Right lung (tissue), 5 donors: ENCODE results near the gene CASKIN1. TPM values are rescaled to one million over a fixed set of nuclear protein-coding genes. Genes with fewer than 3 reads are reported as not detected.
A peak's percentile ranks its signal among the peaks of the same experiment; 100 is the strongest.
"Not testable (repeated sequence)": the region's sequence is repeated elsewhere in the genome, so short reads cannot be mapped to it uniquely, and the experiment has no call there.

Source experiments
- DNase-seq, 2 donors: peaks; one replicate each; pipeline ENCODE4 v3.0.0-alpha.2; 2013
- polyA plus RNA-seq, 5 donors: library from polyadenylated mRNA; unstranded; fragments of 120-200 nt; gene quantifications; one replicate each; pipeline versions ENCODE4 v1.2.1 to v1.2.3, GENCODE V29; 2013; ENCODE audit warnings: inconsistent platforms in 1 of 5, low replicate concordance in 1 of 5; ENCODE audit not compliant: insufficient read length in 5 of 5, insufficient read depth in 1 of 5

Gene CASKIN1
- polyA plus RNA-seq, 5 donors: 0.16 to 0.85 (median 0.50) TPM

DNA sequence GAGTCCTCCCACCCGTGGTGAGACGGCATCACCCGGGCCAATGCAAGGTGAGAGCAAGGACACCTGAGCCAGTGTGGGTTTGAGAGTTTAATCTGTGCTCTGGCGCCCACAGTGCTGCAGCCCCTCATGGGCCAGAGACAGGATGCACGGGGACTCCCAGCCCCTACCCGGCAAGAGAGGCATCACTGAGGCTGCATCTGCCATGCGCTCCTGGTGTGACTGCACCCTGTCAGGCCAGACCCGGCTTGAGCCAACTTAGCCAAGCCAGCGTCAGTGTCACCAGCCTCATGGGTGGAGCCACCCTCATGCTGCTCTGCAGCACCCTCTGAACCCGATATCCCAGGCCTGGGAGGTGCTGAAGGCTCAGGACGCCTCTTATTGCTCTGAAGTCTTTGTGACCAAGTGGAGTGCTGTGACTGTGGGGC, 15.5 kb upstream of the CASKIN1 start:
- DNase-seq: no peak

DNA sequence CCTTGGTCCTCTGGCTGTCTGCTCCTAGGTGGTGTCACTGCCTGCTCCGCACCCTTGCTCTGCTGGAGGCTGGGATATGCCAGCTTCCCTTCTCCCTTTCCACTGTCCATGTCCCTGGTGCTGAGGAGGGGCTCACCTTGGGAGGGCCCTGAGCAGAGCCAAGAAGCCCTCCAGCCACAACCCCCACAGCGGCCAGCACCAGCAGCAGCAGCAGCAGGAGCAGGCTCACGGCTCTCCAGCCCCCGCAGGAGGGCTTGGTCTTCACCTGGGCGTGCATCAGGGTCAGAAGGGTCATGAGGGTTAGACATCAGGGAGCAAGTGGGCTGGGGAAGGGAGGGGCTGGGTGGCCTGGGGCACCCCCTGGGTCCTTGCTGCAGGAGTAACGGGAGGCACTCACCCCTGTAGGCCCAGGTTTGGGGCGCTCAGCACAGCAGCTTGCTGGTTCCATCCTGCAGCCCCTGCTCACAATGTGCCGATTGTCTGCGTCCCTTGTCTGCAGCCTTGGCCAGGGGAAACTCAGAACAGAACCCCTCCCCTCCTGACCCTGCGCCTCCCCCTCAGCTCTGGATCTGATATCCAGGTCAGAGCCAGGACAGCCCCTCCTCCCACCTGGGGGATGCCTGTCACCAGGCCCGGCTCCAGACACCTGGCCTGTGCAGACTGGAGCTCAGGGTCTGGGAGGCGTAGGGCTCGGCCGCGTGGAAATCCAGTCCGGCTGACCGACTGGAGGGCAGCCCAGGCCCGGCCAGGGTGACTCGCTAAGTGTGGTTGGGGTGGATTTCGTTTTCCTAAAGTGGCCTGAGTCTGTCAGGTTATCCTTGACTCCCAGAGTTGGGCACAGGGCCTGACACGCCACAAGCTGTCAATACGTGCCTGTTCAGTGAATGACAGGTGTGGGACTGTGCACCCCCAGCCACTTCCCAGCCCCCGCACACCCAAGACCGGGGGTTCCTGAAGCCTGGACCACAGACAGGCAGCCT, 14.3 kb upstream of the CASKIN1 start, which contains the start of gene BRICD5:
BRICD5 (minus strand) TSS at position 478 of the 980 bp plus-strand sequence; CDS start at position 448, 30 bp downstream.
- no peak for DNase-seq

DNA sequence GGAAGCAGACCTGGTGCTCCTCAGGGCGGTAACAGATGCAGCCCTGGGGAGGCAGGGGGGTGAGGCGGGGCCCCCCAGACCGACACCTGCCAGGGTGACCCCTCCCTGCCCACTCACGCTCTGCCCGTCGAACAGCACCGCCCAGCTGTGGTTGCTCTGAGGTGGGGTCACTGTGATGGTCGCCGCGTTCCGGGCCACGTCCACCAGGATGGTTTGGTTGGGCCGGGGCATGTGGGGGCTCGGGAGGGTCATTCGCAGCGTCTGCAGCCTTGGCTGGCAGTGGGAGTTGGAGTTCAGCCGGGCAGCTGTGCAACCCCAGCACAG, 13.6 kb upstream of the CASKIN1 start:
- DNase-seq: no peak

DNA sequence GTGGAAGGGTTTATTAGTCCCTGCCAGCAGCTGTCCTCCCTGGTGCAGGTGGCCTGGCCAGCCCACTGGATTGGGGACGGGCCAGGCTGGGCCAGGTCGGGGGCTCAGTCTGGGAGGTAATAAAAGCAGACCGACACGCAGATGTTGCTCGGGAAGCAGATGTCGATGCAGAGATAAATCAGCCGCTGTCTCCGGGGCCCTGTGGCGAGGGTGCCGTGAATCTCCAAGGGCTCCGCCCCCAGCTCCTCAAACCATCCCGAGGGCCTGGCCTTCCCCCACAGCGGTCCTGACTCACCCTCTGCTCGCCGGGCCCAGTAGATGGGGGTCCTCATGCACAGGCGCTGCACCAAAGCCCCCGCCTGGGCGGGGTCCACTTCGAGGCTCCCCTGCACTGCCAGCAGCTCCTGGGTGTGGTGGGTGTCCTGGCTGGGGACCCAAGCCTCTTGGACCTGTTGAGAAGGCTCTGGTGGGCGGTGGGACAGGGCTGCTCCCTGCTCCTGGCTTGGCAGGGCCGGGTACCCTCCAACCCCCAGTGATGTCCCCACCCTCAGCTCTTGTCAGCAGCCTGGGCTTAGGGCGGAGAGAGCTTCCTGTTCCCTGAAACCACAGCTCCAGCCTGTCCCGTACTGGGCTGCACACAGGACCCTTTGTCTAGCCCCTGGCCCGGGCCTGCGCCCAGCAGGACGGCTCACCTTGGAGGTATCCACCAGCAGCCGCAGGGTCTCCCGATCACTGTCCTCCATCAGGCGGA, 13.0 kb upstream of the CASKIN1 start:
- DNase-seq: no peak

DNA sequence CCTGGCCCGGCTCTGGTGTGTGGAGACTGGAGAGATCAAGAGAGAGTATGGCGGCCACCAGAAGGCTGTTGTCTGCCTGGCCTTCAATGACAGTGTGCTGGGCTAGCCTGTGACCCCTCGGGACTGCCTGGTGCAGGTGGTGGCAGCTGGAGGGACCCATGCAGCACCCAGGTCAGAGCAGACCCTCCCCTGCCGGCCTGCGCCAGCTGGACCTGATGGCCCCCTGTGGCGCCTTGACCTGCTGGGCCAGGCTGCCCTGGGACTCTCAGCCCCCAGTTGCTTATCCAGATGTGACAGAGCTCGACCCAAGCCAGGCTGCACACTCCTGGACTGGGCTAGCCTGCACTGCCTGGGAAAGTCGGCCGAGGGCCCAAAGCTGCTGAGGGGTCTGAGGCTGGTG, 12.4 kb upstream of the CASKIN1 start:
- no peak for DNase-seq

DNA sequence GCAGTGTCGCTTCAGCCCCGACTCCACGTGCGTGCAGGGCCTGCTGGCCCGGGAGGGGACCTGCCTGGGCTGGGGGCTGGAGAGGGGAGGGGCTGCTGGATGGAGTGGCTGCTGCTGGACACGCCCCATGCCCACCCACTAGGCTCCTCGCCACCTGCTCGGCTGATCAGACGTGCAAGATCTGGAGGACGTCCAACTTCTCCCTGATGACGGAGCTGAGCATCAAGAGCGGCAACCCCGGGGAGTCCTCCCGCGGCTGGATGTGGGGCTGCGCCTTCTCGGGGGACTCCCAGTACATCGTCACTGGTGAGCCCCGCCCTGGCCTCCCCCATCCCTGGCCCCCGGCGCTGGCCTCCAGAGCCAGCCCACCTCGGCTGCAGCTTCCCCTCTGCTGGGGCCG, 11.9 kb upstream of the CASKIN1 start:
- no peak for DNase-seq

DNA sequence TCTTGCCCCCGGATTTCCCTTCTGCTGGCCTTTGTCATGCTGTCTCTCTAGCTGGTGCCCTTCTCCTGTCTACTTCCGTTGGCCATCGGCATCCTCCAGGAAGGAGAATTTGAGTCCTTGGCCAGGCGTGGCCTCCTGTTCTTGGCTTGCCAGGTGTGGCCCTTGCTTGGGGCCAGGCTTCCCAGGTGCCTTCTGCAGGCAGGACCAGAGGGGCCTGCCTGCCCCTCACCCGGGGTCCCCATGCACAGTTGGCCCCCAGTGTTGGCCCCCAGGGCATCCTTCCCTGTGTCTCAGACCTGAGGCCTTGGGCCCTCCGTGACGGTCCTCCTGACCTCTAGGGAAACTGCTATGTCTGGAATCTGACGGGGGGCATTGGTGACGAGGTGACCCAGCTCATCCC, 11.5 kb upstream of the CASKIN1 start:
- DNase-seq: no peak

DNA sequence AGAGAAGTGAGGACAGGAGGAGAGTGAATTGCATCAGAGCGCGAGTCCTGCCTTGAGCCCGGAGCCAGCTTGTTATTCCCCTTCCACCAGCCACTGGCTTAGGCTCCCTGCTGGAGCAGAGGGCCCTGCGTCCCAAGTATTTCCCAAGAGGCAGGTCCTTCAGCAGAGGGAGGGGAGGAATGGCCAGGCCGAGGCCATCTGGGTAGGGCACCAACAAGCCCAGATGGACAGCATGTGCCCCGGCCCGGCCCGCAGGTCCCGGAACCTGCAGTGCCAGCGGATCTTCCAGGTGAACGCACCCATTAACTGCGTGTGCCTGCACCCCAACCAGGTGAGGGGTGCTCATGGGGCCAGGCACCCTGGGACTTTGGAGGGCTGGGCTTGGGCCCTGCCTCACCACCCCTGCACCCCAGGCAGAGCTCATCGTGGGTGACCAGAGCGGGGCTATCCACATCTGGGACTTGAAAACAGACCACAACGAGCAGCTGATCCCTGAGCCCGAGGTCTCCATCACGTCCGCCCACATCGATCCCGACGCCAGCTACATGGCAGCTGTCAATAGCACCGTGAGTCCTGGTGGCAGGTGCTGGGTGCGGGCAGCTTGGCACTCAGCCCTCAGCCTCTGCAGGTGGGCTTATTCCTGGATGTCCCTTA, 10.5 kb upstream of the CASKIN1 start:
- DNase-seq: no peak

DNA sequence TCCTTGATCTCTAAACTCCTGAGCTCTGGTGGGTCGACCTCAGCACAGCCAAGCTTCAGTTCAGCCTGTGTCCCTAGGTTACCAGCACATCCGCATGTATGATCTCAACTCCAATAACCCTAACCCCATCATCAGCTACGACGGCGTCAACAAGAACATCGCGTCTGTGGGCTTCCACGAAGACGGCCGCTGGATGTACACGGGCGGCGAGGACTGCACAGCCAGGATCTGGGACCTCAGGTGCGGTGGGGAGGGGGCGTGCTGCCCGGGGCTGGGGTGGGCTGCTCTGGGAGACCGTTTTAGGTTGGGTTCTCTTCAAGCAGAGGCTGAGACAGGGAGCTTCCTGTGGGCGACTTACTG, 10.0 kb upstream of the CASKIN1 start:
- no peak for DNase-seq

DNA sequence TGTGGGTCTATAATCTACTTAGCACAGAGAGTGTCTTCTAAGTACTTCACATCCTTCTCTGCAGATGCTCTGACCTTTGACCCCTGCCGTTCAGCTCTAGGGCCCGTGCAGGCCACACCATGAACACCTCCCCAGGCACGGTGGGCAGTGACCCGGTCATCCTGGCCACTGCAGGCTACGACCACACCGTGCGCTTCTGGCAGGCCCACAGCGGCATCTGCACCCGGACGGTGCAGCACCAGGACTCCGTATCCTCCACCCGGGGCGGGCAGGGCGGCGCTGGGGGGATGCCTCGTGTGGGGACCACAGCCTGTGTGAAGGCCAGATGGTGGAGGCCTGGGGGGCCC, 9.5 kb upstream of the CASKIN1 start:
- DNase-seq: no peak

DNA sequence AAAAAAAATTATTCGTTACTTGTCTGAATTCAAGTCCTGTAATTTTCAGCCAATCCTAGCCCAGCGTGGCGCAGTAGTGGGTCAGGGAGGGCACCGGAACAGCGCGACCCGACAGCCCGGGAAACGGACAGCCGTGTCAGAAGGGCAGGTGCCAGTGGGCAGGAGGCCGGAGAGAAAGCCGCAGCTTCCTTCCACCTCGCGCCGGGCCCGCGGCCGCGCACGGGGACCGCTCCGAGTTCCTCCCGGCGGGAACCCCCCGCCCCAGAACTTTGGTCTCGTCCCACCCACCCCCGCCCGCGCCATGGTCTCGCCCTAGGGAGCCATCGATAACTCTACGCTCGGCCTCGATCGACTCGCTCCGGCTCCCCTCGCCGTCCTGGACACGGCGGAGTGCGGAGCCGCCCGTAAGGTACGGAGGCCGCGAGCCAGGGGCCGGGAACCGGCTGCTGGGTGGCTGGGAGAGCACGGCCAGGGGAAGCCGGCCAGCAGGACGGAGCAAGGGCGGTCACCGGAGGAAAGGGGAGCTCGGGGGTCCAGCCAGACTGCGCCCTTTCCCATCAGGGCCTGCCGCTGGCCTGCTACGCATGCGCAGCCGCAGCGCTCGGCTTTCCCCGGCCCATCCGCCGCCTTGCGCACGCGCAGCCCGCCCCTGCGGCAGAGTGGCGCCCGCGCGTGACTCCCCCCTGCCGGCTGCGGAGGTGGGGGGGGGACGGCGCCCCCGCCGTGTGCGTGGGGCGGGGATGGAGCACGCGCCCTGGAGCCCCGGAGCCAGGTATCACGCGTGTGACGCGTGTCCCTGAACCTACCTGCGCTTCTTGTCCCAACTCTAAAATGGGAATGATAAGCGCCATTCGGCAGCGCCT, 8.9 kb upstream of the CASKIN1 start, which contains the start of gene MLST8:
MLST8 (plus strand) TSS at position 351 of the 863 bp plus-strand sequence. CDS start 632 bp downstream, outside the sequence.
- DNase-seq: peak; percentile 93 to 96

DNA sequence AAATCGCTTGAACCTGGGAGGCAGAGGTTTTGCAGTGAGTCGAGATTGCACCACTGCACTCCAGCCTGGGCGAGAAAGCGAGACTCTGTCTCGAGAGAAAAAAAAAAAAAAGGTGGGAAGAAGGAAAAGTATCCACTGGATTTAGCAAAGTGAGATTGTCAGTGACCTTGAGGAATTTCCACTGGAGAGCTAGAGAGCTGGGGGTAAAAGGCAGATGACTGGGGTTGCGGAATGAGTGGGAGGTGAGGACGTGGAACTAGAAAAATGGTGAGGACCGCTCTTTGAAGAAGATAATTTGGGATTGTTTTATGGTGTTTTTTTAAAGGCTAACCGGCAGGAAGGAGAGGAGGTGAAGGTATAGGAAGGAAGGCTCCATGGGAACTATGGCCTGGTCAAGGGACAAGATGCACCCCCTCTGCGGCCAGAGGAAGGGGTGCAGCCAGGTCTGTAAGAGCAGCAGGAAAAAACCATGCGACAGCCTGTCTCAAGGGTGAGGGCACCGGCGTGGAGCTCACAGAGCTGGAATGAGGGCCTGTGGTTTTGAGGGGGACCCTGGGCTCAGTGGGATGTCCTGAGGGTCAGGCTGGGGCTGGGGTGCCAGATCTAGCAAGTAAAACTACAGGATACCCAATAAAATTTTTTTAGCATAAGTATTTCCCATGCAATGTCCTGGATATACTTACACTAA, 8.2 kb upstream of the CASKIN1 start:
- no peak for DNase-seq

DNA sequence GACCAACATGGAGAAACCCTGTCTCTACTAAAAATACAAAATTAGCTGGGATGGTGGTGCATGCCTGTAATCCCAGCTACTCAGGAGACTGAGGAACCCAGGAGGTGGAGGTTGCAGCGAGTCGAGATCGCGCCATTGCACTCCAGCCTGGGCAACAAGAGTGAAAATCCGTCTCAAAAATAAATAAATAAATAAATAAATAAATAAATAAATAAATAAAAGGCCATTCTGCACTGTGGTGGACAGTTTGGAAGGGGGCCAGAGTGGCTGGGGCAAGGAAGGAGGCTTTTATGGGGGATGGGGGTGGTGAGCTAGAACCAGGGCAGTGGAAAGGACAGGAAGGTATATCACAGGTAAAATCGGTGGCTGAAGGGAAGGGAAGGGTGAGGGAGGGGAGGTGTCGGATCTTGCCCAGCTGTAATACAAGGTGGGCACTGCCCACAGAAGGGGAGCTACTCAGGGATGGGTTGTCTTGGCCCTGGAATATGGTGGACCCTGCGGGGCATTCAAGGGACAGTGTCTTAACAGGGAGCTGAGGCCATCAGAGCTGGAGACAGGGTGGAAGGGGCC, 6.8 kb upstream of the CASKIN1 start:
- not testable (repeated sequence) for DNase-seq

DNA sequence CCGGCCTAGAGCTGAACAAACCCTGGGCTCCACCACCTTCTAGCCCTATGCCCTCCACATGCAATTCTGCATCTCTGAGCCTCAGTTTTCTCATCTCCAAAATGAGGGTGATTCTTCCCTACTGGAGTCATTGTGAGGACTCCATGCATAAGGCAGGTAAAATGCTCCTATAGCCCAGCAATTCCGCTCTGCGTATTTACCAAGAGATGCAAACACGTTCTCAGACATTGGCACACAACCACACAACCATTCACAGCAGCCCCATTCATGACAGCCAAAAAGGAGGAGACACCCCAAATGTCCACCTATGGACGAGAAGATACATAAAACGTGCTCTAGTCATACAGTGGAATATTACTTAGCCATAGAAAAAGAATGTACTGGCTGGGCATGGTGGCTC, 3.9 kb upstream of the CASKIN1 start:
- no peak for DNase-seq

DNA sequence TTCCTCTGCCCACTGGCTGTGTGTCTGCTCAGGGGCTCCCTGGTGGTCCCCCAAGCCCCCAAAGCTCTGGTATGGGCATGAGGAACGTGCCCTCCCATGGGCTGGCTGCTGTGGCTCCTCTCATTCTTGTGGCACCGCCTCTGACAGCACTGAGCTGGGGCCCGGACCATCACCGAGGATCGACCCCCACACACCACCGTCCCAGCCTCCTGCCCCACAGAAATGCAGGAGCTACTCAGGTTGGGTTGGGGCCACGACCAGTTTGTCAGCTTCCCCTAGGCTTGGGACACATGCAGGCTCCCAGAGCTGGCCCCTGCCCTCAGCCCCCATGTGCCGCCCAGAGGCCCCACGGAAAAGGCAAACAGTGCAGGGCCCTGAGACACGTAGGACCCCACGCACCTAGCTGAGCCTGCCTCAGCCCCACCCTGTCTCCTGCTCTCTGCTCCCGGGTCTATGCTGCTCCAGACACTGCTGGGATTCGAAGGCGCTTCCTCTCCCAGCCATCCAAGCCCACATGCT, 3.3 kb upstream of the CASKIN1 start:
- no peak for DNase-seq

DNA sequence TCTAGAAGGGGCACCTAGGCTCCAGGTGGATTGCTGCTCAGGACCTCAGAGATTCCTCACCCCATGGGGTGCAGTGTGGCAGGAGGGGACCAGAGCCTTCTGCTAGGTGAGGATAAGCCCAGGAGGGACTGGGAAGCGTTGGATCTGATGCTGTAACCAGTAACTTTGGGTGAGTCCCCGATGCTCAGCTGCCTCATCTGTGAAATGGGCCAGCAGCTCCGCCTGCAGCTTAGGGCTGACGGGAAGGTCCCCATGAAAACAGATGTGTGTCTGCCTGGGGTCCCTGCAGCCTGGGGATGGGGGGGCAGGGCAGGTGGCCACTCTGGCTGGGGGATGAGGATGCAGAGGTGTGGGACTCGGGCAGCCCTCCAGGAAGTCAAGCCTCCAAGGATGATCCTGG, 2.7 kb upstream of the CASKIN1 start:
- DNase-seq: no peak

DNA sequence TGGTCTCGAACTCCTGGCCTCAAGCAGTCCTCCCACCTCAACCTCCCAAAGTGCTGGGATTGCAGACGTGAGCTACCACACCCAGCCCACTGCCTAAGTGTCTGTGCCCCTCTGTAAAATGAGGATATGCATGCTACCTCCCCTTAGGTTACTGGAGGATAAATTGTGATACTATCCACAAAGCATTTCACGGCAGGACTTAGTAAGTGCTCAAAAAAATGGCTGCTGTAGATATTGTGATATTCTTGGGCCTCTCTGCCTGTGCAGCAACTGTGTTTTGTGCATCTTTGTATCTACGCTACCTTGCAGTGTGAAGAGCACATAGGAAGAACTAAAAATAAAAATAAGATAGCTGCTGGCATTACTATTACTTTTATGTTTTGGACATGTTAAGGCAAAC, 1.9 kb upstream of the CASKIN1 start:
- no peak for DNase-seq

DNA sequence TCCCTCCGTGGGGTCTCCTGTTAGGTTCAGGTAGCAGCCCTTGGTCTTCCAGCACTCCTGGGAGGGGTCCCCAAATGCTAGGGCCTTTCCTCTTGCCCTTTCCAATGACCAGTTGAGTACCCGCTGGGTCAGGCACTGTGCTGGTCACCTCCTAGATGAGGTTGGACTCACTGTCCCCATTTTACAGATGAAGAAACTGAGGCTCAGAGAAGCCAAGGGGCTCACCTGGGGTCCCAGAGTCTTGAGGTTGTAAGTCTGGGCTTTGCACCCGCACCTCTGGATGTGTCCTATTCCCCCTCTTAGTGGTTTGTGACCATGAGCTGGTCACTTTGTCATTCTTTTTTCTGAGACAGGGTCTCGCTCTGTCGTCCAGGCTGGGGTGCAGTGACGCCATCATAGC, 1.4 kb upstream of the CASKIN1 start:
- no peak for DNase-seq

DNA sequence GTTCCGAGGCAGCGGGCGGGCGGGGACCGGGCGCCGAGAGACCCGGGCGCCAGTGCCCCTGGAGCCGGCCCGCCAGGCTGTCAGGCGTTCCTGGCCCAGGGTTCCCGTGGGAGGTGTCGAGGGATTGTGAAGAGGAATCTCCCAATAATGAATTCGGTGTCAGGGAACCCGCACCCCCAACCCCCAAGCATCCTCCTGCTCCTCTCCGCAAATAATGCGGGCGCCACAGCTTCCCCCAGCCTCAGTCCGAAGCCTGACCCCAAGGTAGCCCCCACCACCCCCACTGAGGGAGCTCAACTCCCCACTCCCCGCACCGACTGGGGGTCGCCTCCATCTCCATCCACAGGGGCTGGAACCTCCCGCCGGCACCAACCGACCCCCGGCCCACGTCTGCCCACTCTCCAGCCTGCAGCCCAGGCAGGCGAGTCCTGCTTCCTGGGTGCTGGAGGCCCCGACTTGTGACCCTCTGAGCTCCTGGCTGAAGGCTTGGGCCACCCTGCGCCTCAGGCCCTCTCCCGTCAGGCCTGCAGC, 641 bp upstream of the CASKIN1 start:
- no peak for DNase-seq
